ENCODE results near the gene TICAM2.

TICAM2 gene

DNA sequence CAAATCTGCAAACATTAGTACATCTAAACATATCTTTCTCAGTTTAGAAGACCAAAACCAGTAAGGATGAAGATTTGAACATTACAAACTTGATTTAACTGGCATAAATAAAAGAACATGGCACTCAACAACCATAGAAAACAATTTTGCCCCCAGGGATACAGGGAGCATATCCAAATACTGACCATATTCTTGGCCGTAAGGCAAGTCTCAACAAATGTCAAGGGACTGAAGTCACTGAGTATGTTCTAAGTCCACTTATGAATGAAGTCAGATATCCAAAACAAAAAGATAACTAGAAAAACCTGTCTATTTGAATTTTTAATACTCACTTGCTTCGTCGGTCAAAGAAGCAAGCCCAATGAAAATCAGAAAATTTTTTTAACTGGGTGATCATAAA, 71.9 kb downstream of the TICAM2 start:
- no peak for DNase-seq

All from eye (tissue), 1 donor.